Measurements from ENCODE around the gene VAT1L. TPM values are rescaled to one million over a fixed set of nuclear protein-coding genes. Genes with fewer than 3 reads are reported as not detected.

The VAT1L gene
- total RNA-seq, 1 experiment from 2014 or later, result 19.1 TPM

DNA sequence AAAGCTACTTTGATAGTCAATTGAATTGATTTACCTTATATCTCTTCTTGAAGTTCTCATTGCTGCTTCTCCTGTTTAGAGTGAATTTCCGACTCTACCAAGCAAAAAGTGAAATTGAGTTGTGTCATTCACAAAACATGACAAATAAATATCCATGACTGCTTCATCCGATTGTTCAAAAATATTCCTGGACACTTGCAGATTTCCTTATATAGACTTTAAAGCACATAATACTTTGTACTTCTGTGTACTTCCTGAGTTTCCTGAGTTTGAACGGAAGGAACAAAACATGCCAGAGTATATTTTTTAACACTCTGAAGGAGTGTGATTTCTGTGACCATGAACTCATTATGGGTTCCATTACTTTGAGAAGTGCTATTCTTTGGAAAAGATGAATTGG is 20.5 kb upstream of the VAT1L start:
- no peaks in the 10 kb centered on the region for H3K27me3 Mint-ChIP-seq (ENCODE audit: low read depth)
- CTCF ChIA-PET, result no interaction called here
- H3K36me3 Mint-ChIP-seq, result no peaks in the 10 kb centered on the region
- no peak overlapping the region for H3K27ac Mint-ChIP-seq
- ATAC-seq (no peak), DNase-seq (ENCODE audit: low spot score) (no peak)
- H3K9me3 Mint-ChIP-seq, result no peaks in the 10 kb centered on the region
- TF ChIP-seq, protein P1, sequence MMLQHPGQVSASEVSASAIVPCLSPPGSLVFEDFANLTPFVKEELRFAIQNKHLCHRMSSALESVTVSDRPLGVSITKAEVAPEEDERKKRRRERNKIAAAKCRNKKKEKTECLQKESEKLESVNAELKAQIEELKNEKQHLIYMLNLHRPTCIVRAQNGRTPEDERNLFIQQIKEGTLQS (CRISPR knock-in tag; conservative IDR thresholded peaks at IDR 0.05), result no peak
- no peak for TF ChIP-seq CREM (CRISPR knock-in tag; IDR thresholded peaks at IDR 0.05)
- TF ChIP-seq, protein P2, sequence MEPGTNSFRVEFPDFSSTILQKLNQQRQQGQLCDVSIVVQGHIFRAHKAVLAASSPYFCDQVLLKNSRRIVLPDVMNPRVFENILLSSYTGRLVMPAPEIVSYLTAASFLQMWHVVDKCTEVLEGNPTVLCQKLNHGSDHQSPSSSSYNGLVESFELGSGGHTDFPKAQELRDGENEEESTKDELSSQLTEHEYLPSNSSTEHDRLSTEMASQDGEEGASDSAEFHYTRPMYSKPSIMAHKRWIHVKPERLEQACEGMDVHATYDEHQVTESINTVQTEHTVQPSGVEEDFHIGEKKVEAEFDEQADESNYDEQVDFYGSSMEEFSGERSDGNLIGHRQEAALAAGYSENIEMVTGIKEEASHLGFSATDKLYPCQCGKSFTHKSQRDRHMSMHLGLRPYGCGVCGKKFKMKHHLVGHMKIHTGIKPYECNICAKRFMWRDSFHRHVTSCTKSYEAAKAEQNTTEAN (CRISPR knock-in tag; IDR thresholded peaks at IDR 0.05), result no peak
- no peak for TF ChIP-seq SOX15 (CRISPR knock-in tag; IDR thresholded peaks at IDR 0.05)
- TF ChIP-seq FOXK1 (CRISPR knock-in tag; IDR thresholded peaks at IDR 0.05), result no peak
- no peak for TF ChIP-seq ZNF317 (CRISPR knock-in tag; IDR thresholded peaks at IDR 0.05; ENCODE audit: borderline replicate concordance, low read depth)
- no peak for TF ChIP-seq ZNF121 (CRISPR knock-in tag; IDR thresholded peaks at IDR 0.05)
- TF ChIP-seq ELF4 (CRISPR knock-in tag; IDR thresholded peaks at IDR 0.05; ENCODE audit: low read depth), result no peak
- no peak for TF ChIP-seq EMX1 (CRISPR knock-in tag; IDR thresholded peaks at IDR 0.05)
- TF ChIP-seq SP1 (CRISPR knock-in tag; conservative IDR thresholded peaks at IDR 0.05), result no peak
- TF ChIP-seq FOXP1 (CRISPR knock-in tag; IDR thresholded peaks at IDR 0.05; ENCODE audit: borderline replicate concordance), result no peak
- TF ChIP-seq ZBTB21 (CRISPR knock-in tag; IDR thresholded peaks at IDR 0.05; ENCODE audit: borderline replicate concordance), result no peak
- no peak for TF ChIP-seq ZNF219 (CRISPR knock-in tag; IDR thresholded peaks at IDR 0.05; ENCODE audit: borderline replicate concordance)
- H3K4me3 Mint-ChIP-seq, result no peak overlapping the region
- POLR2A ChIA-PET, result no interaction called here
- H3K4me1 Mint-ChIP-seq, result no peaks in the 10 kb centered on the region

DNA sequence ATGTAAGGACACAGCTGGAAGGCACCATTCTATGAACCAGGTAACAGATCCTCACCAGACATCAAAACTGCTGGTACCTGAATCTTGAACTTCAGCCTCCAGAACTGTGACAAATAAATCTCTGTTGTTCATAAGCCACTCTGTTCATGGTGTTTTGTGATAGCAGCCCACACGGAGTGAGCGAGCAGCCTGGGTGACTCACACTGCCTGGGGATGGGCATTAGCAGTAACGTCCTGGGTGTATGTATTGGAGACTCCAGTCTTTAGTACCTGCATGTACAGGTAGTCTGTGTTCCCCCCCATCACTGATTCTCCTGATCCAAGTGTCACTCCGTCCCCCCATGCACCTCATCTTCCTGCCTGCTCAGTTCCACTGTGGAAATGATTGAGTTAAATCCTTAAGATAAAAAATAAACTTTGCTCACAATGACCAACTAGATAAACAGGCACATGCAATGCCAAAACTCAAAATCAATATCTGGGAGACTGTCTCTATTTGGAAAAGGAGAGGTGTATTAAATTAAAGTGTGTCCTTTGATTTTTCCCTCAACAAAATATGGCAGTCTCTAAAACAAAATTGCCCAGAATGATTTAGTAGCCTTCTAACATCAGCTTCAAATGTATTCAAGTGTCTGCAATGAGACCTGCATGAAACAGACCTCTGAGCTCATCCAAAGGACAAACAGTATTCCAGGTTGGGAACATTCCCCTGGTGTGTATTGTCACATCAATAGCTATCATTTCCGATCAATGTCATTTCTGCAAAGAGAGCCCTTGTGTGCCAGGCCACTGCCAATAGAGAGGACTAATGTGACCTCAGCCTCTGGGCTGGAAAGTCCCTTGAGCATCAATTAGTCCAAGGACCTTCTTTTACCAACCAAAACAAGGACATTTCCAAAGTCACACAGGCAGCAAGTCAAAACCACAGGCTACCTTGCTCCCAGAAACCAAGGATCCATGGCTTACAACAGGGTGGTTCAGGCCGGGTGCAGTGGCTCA is 12.2 kb upstream of the VAT1L start:
- H3K4me1 Mint-ChIP-seq, result no peaks in the 10 kb centered on the region
- H3K27ac Mint-ChIP-seq, result no peak overlapping the region
- TF ChIP-seq, protein P3, sequence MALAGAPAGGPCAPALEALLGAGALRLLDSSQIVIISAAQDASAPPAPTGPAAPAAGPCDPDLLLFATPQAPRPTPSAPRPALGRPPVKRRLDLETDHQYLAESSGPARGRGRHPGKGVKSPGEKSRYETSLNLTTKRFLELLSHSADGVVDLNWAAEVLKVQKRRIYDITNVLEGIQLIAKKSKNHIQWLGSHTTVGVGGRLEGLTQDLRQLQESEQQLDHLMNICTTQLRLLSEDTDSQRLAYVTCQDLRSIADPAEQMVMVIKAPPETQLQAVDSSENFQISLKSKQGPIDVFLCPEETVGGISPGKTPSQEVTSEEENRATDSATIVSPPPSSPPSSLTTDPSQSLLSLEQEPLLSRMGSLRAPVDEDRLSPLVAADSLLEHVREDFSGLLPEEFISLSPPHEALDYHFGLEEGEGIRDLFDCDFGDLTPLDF (CRISPR knock-in tag; IDR thresholded peaks at IDR 0.05), result no peak
- TF ChIP-seq GTF2I (CRISPR knock-in tag; conservative IDR thresholded peaks at IDR 0.05) (no peak), TEAD4 (CRISPR knock-in tag; IDR thresholded peaks at IDR 0.05) (no peak), ESRRA (CRISPR knock-in tag; IDR thresholded peaks at IDR 0.05; ENCODE audit: borderline replicate concordance) (no peak), CBFB (CRISPR knock-in tag; IDR thresholded peaks at IDR 0.05; ENCODE audit: low read depth) (no peak), SMAD4 (CRISPR knock-in tag; IDR thresholded peaks at IDR 0.05) (no peak), CREM (CRISPR knock-in tag; IDR thresholded peaks at IDR 0.05) (no peak)
- TF ChIP-seq, protein P4, sequence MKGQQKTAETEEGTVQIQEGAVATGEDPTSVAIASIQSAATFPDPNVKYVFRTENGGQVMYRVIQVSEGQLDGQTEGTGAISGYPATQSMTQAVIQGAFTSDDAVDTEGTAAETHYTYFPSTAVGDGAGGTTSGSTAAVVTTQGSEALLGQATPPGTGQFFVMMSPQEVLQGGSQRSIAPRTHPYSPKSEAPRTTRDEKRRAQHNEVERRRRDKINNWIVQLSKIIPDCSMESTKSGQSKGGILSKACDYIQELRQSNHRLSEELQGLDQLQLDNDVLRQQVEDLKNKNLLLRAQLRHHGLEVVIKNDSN (CRISPR knock-in tag; IDR thresholded peaks at IDR 0.05), result no peak
- TF ChIP-seq, protein P5, sequence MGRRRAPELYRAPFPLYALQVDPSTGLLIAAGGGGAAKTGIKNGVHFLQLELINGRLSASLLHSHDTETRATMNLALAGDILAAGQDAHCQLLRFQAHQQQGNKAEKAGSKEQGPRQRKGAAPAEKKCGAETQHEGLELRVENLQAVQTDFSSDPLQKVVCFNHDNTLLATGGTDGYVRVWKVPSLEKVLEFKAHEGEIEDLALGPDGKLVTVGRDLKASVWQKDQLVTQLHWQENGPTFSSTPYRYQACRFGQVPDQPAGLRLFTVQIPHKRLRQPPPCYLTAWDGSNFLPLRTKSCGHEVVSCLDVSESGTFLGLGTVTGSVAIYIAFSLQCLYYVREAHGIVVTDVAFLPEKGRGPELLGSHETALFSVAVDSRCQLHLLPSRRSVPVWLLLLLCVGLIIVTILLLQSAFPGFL (CRISPR knock-in tag; IDR thresholded peaks at IDR 0.05; ENCODE audit: borderline replicate concordance), result no peak
- TF ChIP-seq, protein P6, sequence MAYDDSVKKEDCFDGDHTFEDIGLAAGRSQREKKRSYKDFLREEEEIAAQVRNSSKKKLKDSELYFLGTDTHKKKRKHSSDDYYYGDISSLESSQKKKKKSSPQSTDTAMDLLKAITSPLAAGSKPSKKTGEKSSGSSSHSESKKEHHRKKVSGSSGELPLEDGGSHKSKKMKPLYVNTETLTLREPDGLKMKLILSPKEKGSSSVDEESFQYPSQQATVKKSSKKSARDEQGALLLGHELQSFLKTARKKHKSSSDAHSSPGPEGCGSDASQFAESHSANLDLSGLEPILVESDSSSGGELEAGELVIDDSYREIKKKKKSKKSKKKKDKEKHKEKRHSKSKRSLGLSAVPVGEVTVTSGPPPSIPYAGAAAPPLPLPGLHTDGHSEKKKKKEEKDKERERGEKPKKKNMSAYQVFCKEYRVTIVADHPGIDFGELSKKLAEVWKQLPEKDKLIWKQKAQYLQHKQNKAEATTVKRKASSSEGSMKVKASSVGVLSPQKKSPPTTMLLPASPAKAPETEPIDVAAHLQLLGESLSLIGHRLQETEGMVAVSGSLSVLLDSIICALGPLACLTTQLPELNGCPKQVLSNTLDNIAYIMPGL (CRISPR knock-in tag; IDR thresholded peaks at IDR 0.05), result no peak
- no peaks in the 10 kb centered on the region for H3K36me3 Mint-ChIP-seq
- POLR2A ChIA-PET, result no interaction called here
- H3K4me3 Mint-ChIP-seq, result no peak overlapping the region
- ATAC-seq (no peak), DNase-seq (ENCODE audit: low spot score) (no peak)
- no peaks in the 10 kb centered on the region; the same call in 1 of the 2 replicates for H3K27me3 Mint-ChIP-seq (ENCODE audit: low read depth)
- CTCF ChIA-PET, result no interaction called here
- no peaks in the 10 kb centered on the region for H3K9me3 Mint-ChIP-seq
